NB4 (cell line): ENCODE results near the gene GTF2A2.
"Not testable (repeated sequence)": the region's sequence is repeated elsewhere in the genome, so short reads cannot be mapped to it uniquely, and the experiment has no call there.

Experiments
- DNase-seq: peaks from one replicate; pipeline ENCODE4 v3.0.0; 2010; ENCODE audit warnings: low read depth
- H3K4me3 ChIP-seq: one replicate; pipeline ENCODE4 v1.5.1; 2011; ENCODE audit warnings: mild to moderate bottlenecking, low read depth, low read length, moderate library complexity
- CTCF ChIP-seq: IDR thresholded peaks from one replicate; pipeline ENCODE4 v1.5.1; 2012; ENCODE audit warnings: low read depth, low read length
- MAX ChIP-seq: IDR thresholded peaks from 2 replicates; pipeline ENCODE4 v1.6.1; 2011; ENCODE audit warnings: low read depth, low read length
- MYC ChIP-seq: IDR thresholded peaks from 2 replicates; pipeline ENCODE4 v1.6.1; 2011; ENCODE audit warnings: low read depth, low read length
- POLR2A ChIP-seq: IDR thresholded peaks from 2 replicates; pipeline ENCODE4 v1.6.1; 2011; ENCODE audit warnings: mild to moderate bottlenecking; ENCODE audit not compliant: insufficient read length; ENCODE audit errors: extremely low read depth

The GTF2A2 gene

GRCh38 chr15:59659366-59659765, 2.1 kb upstream of the GTF2A2 start:
- H3K4me3 ChIP-seq, result no peak overlapping the region
- no peak for DNase-seq
- TF ChIP-seq POLR2A, result no peak
- TF ChIP-seq CTCF, result no peak
- TF ChIP-seq MAX, result no peak
- no peak for TF ChIP-seq MYC

- no peak for TF ChIP-seq MAX
- DNase-seq, result no peak
- H3K4me3 ChIP-seq, result no peak overlapping the region
Observed at GRCh38 chr15:59657635-59658125, 365 bp upstream of the GTF2A2 start.

- peak; percentile 35 for DNase-seq
- no peak overlapping the region for H3K4me3 ChIP-seq
- no peak for TF ChIP-seq CTCF
- TF ChIP-seq POLR2A, result no peak
- TF ChIP-seq MYC, result no peak
- no peak for TF ChIP-seq MAX
Observed at GRCh38 chr15:59654046-59654445, 3.3 kb downstream of the GTF2A2 start.

- no peak for TF ChIP-seq CTCF
- no peak for TF ChIP-seq MYC
- no peak for TF ChIP-seq MAX
- no peak for TF ChIP-seq POLR2A
- DNase-seq, result no peak
- H3K4me3 ChIP-seq, result no peak overlapping the region
Observed at GRCh38 chr15:59649603-59650002, 7.7 kb downstream of the GTF2A2 start.

GRCh38 chr15:59647085-59647484, 10.2 kb downstream of the GTF2A2 start:
- no peak for DNase-seq
- TF ChIP-seq MYC (no peak), MAX (no peak), POLR2A (no peak), CTCF (no peak)
- H3K4me3 ChIP-seq, result no peak overlapping the region

- no peak overlapping the region for H3K4me3 ChIP-seq
- no peak for TF ChIP-seq POLR2A
- no peak for DNase-seq
Observed at GRCh38 chr15:59646277-59646676, 11.0 kb downstream of the GTF2A2 start.

- DNase-seq, H3K4me3 ChIP-seq: not testable (repeated sequence)
Observed at GRCh38 chr15:59645812-59646211, 11.5 kb downstream of the GTF2A2 start.

- TF ChIP-seq POLR2A (no peak), MAX (no peak), CTCF (no peak), MYC (no peak)
- no peak overlapping the region for H3K4me3 ChIP-seq
- DNase-seq, result no peak
Observed at GRCh38 chr15:59644756-59645155, 12.6 kb downstream of the GTF2A2 start.
